ENCODE measurements around the gene ALK.
"Not testable (repeated sequence)": the region's sequence is repeated elsewhere in the genome, so short reads cannot be mapped to it uniquely, and the experiment has no call there.

ALK gene

DNA sequence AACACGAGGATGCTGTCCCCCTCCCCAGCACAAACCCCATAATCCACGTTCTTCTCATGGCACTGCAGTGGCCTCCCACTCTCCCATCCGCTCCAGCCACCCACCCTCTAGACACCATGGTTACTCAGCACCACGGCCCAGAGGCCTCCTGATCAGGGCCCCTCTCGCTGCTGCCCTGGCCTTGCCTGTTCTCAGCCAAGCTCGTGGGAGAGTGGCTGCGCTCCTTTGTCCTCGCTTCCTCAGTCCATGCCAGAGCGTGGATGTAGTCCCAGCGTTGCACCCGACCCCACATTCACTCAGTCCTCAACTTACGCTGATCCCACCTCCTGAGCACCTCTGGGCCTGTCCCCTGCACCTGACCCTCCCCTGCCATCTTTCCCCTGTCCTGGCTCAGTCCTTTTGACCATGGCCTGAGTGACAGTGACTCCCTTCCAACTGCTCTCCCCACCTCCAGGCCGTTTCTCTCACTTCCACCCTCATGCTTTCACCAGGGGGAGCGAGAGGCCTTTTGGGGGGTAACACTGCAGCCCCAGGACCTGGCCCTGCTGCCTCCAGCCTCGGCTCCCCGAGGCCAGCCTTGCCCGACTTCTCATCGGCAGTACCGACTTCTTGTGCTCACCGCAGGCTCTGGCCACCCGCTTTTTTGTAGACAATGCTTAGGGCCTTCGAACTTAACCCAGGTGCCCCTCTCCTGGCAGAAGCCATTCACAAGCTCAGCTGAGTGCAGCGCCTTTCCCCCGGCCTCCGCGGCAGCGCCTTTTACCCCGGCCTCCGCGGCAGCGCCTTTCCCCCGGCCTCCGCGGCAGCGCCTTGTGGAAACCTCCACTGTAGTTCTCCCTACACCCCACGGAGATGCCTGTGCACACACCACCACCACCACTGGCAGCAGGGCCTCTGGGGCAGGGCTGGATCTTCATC is 674.7 kb downstream of the ALK start:
- no peak for DNase-seq (ENCODE audit: low read depth in 2 of 2)

DNA sequence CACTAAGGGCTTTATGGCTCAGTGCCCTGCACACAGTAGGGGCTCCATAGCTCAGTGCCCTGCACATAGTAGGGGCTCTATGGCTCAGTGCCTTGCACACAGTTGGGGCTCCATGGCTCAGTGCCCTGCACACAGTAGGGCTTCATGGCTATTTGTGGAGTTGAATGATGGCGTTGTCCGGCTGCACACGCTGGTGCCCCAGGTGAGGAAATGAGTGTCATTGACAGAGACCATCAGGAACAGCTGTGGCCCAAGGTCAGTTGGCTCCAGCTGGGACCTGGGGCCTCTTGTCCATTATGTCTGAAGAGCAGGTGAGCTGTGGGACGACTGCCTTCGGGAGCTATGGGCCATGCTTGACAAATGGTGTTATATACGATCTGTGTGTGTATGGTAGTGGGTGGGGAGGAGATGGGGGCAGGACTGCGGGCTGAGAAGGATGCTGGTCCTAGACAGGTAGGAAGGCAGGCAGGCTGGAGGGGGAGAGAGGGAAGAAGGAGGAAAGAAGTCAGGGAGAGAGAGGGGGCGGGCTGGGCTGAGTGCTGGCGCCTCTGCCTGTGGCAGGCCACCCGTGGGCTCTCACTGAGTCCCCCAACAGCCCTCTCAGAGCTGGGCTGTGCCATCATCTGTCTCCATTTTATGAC is 675.5 kb downstream of the ALK start:
- no peak for DNase-seq (ENCODE audit: low read depth in 2 of 2)

DNA sequence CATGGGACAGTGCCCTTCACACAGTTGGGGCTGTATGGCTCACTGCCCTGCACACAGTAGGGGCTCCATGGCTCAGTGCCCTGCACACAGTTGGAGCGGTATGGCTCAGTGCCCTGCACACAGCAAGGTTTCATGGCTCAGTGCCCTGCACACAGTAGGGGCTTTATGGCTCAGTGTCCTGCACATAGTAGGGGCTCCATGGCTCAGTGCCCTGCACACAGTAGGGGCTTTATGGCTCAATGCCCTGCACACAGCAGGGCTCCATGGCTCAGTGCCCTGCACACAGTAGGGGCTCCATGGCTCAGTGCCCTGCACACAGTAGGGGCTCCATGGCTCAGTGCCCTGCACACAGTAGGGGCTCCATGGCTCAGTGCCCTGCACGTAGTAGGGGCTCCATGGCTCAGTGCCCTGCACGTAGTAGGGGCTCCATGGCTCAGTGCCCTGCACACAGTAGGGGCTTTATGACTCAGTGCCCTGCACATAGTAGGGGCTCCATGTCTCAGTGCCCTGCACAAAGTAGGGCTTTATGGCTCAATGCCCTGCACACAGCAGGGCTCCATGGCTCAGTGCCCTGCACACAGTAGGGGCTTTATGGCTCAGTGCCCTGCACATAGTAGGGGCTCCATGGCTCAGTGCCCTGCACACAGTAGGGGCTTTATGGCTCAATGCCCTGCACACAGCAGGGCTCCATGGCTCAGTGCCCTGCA is 676.2 kb downstream of the ALK start:
- not testable (repeated sequence) for DNase-seq (ENCODE audit: low read depth in 2 of 2)

DNA sequence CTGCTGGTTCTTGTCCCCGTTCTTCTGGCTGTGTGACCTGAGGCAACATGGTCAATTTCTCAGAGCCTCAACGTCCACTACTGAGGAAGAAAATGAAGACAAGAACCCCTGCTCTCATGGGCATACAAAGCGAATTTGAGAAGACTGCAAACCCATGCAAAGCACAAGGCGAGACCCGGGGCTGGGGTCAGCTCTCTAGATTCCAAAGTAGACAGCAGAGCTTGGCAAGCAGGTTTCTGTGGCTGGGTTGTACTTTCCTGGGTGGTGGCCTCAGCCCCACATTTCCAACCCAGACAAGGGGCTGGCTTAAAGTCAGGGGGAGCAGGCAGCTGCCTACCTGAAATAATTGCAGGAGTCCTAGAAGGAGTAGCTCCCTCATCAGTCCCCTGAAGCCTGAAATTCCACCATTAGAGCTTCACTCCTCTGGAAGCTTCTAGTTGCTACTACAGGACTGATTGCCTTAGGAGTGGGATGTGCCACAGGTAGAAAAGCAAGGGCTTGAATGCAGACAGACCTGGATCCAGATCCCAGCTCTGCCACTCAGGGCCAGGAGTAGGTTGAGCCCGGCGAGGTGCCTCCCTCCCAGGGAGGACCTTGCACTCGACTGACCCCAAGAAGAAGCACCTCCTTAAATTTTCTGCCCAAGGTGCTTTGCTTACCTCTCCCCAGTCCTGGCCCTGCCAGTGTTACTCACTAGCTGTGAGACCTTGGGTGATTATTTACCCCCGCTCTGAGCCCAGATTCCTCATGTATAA is 678.6 kb downstream of the ALK start:
- no peak for DNase-seq (ENCODE audit: low read depth in 2 of 2)

DNA sequence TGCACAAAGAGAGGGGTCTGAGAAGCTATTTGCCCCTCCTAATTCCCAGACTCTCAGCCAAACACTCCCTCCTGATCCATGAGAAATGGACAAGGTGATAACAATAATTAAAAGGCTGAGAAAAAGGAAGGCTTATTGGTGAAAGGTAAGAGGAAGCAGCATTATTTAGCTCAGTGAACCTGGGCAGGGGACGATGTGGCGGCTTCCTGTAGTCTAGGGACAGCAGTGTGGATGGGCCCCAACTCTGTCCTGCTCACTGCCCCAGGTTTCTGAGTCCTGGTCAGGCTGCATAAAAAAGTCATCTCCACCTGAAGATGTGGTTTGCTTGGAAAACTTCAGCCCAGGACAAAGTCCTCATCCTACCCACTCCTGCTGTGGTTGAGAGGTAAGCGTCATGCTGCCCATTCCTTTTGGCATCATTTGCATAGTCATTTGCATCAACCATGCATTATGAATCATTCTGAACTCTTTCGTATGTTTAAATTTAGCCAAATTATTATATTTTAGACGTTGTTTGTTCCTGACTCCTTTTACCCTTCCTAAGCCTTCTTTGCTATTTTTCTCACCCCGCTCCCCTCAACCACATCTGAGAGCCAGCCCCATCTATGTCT is 679.3 kb downstream of the ALK start:
- DNase-seq (ENCODE audit: low read depth in 2 of 2) = no peak

DNA sequence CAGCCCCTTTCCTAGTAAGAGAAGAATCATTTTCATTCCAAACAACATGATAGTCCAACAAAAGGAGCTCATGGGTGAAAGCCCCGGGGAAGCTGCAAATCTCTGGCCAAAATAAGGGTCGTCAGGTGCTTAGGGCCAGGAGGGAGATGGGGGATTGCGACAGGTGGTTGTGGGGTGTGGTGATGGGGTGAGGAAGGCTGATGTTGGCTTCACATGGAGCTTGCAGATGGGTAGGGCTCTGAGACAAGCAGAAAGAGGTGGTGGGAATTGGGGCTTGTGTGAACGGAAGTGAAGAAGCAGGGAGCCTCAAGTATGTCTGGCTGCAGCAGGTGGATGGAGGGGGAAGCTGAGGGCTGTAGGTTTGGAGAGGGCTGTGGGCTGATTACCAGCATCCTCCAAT is 680.0 kb downstream of the ALK start:
- no peak for DNase-seq (ENCODE audit: low read depth in 2 of 2)

DNA sequence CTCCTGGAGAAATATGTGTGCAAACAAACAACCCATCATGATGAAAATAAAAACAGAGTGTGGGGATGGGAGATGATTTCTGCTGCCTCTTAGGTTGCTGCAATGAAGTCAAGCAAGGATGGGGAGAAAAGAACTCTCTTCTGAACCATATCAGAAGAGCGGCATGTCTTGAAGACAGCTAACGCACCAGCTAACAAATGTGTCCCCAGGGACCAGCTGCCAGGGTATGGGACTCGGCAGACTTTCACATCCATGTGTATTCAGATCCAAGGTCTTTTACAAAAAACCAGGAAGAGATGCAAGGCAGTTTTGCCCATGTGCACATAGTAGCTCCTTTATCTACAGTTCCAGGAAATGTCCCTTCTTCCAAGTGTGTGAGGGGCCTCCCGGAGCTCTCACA is 680.8 kb downstream of the ALK start:
- no peak for DNase-seq (ENCODE audit: low read depth in 2 of 2)

DNA sequence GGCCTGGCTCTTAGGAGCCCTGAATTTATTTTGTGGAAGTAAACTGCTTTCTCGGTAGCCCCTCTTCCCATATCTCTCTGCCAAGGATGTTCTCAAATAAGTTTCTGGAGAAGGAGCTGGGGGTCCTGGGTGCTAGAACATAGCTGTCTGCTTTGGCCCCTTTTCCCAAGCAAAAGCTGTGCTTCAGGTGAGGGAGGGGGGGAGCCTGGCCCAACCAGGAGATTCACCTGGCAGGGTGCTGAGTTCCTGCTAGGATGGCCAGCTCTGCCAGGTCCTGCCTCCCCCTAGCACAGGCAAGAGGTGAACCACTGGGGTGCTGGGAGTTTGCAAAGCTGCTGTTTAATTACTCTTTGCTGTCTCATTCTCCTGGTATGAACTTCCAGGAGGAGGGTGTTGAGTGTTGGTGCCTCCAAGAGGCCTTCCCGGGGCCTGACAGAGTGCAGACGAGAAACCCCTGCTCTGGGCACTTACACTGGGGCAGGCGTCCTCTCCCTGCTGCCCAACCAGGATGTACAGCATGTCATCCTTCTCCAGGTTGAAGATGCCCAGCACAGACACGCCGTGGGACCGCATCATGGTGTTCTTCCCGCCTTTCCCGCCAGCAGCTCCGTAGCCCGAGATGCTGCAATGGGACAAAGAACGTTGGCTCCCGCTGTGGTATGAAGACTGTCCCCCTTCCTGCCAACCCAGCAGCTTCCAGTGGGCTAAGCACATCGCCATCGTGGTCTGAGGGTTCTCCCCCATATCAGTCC is 682.0 kb downstream of the ALK start:
- DNase-seq (ENCODE audit: low read depth in 2 of 2) = no peak

DNA sequence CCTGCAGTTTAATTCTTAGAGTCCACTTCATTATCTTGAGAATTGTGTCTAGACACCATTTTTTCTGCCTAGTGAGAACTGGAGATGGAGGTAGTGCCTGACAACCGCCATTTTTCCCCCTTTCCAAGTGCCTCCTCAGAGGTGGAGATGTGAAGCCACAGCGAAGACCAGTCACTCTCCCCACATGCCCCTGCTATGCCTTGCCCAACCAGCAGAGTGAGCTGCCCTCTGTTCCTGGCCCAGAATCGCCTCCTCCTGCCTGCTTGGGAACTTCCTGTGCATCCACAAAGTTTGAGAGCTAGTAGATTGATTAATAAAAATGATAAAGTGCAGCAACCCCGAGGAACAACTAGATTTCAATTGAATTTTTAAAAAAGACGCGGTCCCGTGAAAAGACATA is 682.9 kb downstream of the ALK start:
- no peak for DNase-seq (ENCODE audit: low read depth in 2 of 2)

DNA sequence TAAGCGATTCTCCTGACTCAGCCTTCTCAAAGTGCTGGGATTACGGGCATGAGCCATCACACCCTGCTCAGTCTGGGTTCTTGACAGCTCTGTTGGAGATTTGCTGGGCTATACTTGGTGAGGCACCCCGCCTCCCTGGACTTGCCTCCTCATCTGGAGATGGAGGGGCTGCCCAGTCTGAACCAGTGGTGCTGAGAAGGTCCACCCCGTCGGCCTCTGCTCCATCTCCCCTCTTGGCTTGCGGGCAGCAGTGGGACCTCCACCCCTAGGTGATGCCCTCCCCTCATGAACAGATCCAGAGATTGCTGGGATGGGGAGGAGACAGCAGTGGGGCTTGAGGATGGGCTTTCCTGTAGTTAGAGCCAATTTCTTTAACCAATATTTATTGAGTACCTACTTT is 685.3 kb downstream of the ALK start:
- DNase-seq (ENCODE audit: low read depth in 2 of 2) = no peak

DNA sequence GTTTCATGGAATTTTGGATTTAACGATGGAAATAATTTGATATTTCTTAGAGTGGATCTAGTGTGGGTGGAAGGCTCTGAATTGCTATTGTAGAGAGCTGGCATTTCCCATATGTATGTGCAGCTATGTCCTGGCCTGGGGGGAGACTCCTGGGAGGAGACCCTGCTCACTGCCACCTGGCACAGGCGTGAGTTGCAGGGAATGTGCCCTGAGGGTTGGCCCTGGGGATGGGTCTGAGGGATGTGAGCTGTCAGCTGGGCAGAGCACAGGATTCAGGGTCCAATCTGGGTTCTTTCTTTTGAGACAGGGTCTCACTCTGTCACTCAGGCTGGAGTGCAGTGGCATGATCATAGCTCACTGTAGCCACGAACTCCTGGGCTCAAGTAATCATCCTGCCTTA is 686.0 kb downstream of the ALK start:
- DNase-seq (ENCODE audit: low read depth in 2 of 2) = no peak

DNA sequence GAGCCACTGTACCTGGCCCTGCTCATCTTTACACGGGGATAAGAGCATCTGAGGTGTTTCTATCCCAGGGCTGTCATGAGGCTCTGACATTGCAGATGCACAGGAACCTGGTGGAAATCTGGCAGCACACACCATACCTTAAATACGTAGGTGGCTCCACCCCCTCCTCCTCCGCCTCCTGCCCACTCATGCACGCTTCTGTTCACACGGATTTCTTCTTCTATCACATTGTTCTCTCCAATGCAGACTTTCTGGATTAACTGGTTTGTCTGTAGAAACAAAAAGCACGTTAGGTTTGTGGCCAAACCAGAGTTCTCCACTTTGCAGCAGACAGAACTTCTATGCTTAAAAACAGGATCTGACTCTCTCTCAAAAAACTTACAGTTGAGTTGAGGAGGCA is 688.0 kb downstream of the ALK start:
- no peak for DNase-seq (ENCODE audit: low read depth in 2 of 2)

DNA sequence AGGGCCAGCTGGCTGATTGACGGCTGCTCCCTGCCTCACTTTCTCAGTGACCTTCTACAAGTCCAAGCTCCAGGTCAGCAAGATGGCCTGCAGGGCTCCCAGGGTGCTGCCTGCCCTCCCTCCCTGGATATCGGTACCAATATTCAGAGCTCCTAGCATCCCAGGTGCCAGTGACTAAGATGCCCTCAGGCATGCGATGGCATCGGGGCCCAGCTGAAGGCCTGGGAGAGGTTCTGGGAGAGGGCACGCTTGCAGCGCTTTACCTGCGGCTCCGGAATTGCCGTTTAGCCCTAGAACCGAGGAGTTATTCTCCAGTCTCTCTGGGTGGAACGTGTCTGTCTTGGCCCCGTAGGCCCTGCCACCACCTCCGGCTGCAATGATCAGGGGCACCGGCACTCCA is 689.3 kb downstream of the ALK start:
- DNase-seq (ENCODE audit: low read depth in 2 of 2) = no peak

DNA sequence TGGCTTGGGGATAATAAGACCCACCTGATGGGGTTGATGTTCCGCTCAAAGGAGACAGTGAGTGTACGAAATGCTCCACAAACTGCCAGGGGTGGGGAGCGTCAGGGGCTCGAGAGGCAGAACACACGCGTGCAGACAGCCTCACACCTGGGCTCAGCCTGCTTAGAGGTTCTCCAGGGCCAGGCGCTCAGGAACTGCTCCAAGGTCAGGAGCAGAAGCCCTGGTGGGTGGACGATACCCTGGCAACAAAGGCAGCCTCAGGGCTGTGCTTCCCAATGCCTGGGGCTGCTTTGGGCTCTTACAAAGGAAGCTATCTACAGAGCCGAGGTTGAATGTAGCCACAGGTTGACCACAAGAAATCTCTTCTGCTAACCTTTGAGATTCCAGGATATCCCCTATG is 691.7 kb downstream of the ALK start:
- DNase-seq (ENCODE audit: low read depth in 2 of 2) = no peak

DNA sequence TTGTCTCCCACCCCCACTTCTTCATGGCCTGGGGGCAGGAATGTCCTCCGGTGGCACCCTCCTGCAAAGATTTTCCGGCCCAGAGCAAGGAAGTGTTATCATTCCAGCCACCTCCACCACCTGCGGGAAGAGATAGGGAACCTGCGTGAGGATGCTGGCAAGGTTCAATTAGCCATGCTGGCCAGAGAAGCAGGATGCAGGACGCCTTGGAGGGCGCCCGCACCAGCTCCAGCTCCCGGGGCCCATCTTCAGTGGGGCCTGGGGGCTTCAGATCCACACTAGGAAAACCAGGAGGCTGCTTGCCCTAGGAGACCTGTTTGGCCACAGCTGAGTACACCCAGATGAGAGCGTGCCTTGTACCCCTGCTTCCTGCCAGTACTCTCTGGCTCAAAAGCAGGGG is 692.4 kb downstream of the ALK start:
- DNase-seq (ENCODE audit: low read depth in 2 of 2) = no peak

DNA sequence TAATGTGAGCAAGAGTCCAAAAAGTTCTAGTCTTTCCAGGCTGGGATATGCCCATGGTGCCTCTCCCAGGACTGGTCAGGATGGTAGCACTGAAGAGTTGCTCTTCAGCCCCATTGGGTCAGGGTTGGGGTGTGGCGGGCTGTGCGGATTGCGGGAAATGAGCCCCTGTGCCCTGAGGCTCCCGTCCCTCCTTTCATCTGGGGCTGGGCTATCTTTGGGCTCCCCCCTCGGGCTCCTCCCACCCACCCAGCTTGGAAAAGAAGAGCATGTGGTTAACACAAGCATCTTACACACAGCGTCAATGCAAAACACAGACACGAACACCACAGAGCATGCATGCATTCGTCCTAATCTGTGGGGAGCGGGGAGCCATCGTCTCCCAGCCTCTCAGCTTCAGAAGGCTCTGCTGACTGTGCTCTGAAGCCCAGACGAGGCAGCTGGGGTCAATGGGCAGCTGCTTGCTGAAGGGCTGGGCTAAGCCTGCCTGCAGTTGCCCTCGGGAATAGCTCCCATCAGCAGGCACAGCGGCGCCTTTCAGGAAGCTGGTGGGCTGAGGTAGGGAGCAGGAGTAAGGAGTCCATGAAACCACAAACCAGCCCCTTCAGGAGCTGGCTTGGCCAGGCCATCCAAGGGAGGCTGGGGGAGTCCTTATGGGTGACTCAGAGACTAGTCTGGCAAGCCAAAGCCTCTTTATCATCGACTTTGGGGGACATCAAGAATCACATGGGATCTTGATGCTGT is 693.3 kb downstream of the ALK start:
- DNase-seq (ENCODE audit: low read depth in 2 of 2) = no peak

DNA sequence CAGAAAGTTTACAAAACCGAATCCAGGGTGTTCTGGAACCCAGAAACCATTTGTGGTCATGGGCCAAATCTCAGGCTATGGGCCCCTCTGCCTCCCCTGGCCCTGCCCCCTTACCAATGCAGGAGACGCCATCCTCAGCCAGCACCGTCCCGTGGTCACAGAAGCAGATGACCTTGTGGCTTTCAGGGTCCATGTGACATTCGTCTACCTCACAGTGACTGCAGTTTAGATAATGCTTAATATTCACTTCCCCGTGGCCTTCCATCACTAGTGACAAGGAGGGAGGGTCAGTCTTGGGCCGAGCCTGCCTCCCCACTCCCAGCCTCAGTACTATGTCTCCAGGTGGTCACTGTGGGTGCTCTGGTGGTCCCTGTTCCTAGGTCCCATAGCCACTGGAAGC is 694.6 kb downstream of the ALK start:
- DNase-seq (ENCODE audit: low read depth in 2 of 2) = no peak

DNA sequence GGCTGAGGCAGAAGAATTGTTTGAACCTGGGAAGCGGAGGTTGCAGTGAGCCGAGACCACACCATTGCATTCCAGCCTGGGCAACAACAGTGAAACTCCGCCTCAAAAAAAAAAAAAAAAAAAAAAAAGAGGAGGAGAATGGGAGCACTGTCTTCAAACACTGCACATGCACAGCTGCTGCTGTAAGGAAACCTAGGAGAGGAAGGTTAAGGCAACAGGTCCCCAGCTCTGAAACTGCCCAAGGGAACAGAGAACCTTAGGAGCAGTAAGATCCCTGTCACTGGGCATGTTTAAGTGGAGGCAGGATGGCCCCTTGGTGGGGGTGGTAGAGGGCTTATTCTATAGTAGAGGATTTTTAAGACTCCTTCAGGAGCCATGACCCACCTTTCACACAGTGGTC is 695.0 kb downstream of the ALK start:
- DNase-seq (ENCODE audit: low read depth in 2 of 2) = no peak

DNA sequence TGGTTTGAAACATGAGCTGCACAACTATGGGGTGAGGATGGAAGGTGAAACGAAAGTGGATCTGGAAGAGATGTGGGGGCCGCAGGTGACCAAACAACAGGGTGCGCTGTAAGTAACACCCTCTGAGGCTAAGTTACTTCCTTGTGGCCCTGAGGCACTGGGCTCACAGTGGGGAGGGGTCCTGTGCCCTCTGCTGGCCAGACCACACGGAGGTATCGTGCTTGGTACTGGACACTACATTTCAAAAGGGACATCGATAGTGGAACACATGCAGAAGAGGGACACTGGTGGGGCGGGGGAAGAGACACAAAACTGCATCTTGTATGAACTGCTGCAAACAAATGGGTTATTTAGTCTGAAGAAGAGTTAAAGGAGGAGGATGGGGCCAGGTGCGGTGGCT is 695.6 kb downstream of the ALK start:
- no peak for DNase-seq (ENCODE audit: low read depth in 2 of 2)

All from stimulated activated CD8-positive, alpha-beta memory T cell treated with anti-CD3 and anti-CD28 coated beads, Interleukin-2, amount 100 ng/mL, for 48 hours (primary cell).